Measurements from ENCODE around the gene SUGT1. TPM values are rescaled to one million over a fixed set of nuclear protein-coding genes. Genes with fewer than 3 reads are reported as not detected.

SUGT1 gene
- total and polyA plus RNA-seq, 10 of the 15 experiments (the other 5 are each of a cell fraction or from before 2014, with no cell fraction given): 46.7 to 122 (median 77.3) TPM

DNA sequence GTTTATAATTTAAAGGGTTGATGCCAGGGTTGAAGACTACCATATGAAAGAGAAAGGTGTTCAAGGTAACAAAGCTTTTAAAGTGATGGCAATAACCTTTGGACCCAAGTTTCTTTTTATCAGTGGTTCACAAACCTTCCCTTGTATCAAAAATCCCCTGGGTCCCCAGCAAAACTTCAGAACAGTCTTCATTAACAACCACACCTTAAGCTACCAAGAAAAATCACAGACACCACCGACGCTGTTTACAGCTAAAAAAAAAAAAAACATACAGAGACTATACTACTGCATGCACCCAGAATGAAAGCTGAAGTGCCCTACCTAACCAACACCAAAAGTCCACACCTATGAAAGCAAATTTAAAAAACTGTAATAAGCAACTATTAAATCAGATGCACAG is 73.6 kb downstream of the SUGT1 start (continued):
- no peak for TF ChIP-seq REST (IDR thresholded peaks at IDR 0.05; ENCODE audit: low read depth, low read length)
- peak; percentile 55; the same call in 1 of the 2 replicates for TF ChIP-seq ATF7 (IDR thresholded peaks at IDR 0.05; ENCODE audit: low read depth)
- TF ChIP-seq, protein P1, sequence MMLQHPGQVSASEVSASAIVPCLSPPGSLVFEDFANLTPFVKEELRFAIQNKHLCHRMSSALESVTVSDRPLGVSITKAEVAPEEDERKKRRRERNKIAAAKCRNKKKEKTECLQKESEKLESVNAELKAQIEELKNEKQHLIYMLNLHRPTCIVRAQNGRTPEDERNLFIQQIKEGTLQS (IDR thresholded peaks at IDR 0.05; ENCODE audit: borderline replicate concordance, extremely low read depth, low read depth, low read length): no peak
- no peak for TF ChIP-seq NKRF (conservative IDR thresholded peaks at IDR 0.05)
- no peak for TF ChIP-seq TARDBP (IDR thresholded peaks at IDR 0.05; ENCODE audit: borderline replicate concordance)

Data from GM12878 (cell line).